Measurements from ENCODE around the gene C5AR2.

C5AR2 gene

GRCh38 chr19:47390533-47391488, 58.8 kb downstream of the C5AR2 start:
- no peak for DNase-seq

DNA sequence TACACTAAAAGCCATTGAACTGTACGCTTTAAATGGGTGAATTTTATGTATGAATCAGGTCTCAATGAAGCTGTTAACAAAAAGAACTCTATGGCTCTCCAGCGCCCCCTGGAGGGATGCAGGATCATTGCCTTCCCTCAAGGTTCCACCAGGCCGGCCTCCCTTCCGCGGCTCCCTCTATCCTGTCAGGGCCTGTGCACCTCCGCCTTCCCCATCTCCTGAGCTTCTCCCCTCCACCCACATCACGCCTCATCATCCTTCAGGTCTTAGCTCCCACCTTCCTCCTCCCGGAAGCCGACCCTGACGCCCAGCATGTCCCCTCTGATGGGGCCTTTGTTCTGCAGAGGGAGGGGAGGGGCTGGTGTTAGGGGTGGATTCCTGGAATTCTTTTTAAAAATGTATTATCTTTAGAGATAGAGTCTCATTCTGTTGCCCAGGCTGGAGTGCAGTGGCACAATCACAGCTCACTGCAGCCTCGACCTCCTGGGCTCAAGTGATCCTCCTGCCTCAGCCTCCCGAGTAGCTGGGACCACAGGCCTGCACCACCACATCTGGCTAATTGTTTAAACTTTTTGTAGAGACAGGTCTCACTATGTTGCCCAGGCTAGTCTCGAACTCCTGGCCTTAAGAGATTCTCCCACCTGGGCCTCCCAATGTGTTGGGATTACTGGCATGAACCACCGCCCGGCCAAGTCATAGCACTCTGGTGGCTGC, 59.7 kb downstream of the C5AR2 start:
- peak; percentile 42 for DNase-seq
